ENCODE data around the gene CKAP2. TPM values are rescaled to one million over a fixed set of nuclear protein-coding genes. Genes with fewer than 3 reads are reported as not detected.

The CKAP2 gene
- total and polyA plus RNA-seq, 8 donors, result 8.6 to 109 (median 56.5) TPM

- Histone ChIP-seq H3K27me3 (no peaks in the 10 kb centered on the region), H3K27ac (no peak overlapping the region), H3K4me1 (peaks cover 12 to 30% of the 10 kb centered on the region in 2 donors), H3K36me3 (peaks cover 0 to 7% of the 10 kb centered on the region in 2 donors), H3K9me3 (no peaks in the 10 kb centered on the region), H3K4me3 (no peak overlapping the region)
- intact Hi-C loops (cut with DNase I), result no loop called here
- DNase-seq, result no peak
- no peak for TF ChIP-seq CTCF (IDR thresholded peaks at IDR 0.05)
- ATAC-seq, result no peak
These were observed 7.3 kb upstream of the CKAP2 start for GRCh38 chr13:52447815-52448552.

- no peak for ATAC-seq
- intact Hi-C loops (cut with DNase I), result loop anchor here in 1 of 2 donors (5.0 kb wide), 1 partner anchor 107 kb away; no protein-coding TSS in a partner anchor
These were observed 5.8 kb upstream of the CKAP2 start for GRCh38 chr13:52449331-52450011.

GRCh38 chr13:52450012-52450792 lies 5.1 kb upstream of the CKAP2 start, which contains the start of gene VPS36:
TSS of gene VPS36 (minus strand) at chr13:52450634. CDS start at chr13:52450594, 40 bp downstream.
- ATAC-seq (peak; percentile 90), DNase-seq (peak; percentile 96 to 100 (median 97))
- intact Hi-C loops (cut with DNase I), result loop anchor here in 1 of 2 donors (5.0 kb wide), 1 partner anchor 108 kb away; no protein-coding TSS in a partner anchor
- Histone ChIP-seq H3K4me1 (peaks cover 12 to 40% of the 10 kb centered on the region in 2 donors), H3K4me3 (peak within 1 kb of the TSS; percentile 61 to 65), H3K27me3 (no peaks in the 10 kb centered on the region), H3K27ac (peak within 1 kb of the TSS; percentile 94 to 99), H3K36me3 (peaks cover 0 to 3% of the 10 kb centered on the region in 2 donors), H3K9me3 (no peaks in the 10 kb centered on the region)
- peak; percentile 100 for TF ChIP-seq CTCF (IDR thresholded peaks at IDR 0.05)

More at GRCh38 chr13:52449331-52450011, 5.8 kb upstream of the CKAP2 start:
- peak overlapping the region; percentile 94 to 99 for H3K27ac ChIP-seq
- no peak for TF ChIP-seq CTCF (IDR thresholded peaks at IDR 0.05)
- H3K9me3 ChIP-seq, result no peaks in the 10 kb centered on the region
- peaks cover 12 to 36% of the 10 kb centered on the region in 2 donors for H3K4me1 ChIP-seq
- peaks cover 0 to 7% of the 10 kb centered on the region in 2 donors for H3K36me3 ChIP-seq
- DNase-seq, result no peak
- peak overlapping the region; percentile 61 to 65 for H3K4me3 ChIP-seq
- H3K27me3 ChIP-seq, result no peaks in the 10 kb centered on the region

- TF ChIP-seq CTCF (IDR thresholded peaks at IDR 0.05), result peak; percentile 17 to 55
- Histone ChIP-seq H3K36me3 (no peaks in the 10 kb centered on the region), H3K4me1 (peaks cover 12 to 40% of the 10 kb centered on the region in 2 donors), H3K27me3 (no peaks in the 10 kb centered on the region), H3K9me3 (no peaks in the 10 kb centered on the region), H3K27ac (peak overlapping the region; percentile 94 to 99), H3K4me3 (peak overlapping the region in 1 of 2 donors; percentile 65)
- intact Hi-C loops (cut with DNase I), result loop anchor here in 1 of 2 donors (5.0 kb wide), 1 partner anchor 108 kb away; no protein-coding TSS in a partner anchor
- no peak for DNase-seq
- no peak for ATAC-seq
These were observed 4.5 kb upstream of the CKAP2 start for GRCh38 chr13:52450793-52451116.

Data from left lung (tissue), 10 donors.